AG08396 (cell line): ENCODE data around the gene ZSCAN1.

ENCODE experiments used
- DNase-seq: peaks from one replicate; pipeline ENCODE4 v3.0.0; 2012; ENCODE audit warnings: low spot score, mixed read lengths

ZSCAN1 gene

DNA sequence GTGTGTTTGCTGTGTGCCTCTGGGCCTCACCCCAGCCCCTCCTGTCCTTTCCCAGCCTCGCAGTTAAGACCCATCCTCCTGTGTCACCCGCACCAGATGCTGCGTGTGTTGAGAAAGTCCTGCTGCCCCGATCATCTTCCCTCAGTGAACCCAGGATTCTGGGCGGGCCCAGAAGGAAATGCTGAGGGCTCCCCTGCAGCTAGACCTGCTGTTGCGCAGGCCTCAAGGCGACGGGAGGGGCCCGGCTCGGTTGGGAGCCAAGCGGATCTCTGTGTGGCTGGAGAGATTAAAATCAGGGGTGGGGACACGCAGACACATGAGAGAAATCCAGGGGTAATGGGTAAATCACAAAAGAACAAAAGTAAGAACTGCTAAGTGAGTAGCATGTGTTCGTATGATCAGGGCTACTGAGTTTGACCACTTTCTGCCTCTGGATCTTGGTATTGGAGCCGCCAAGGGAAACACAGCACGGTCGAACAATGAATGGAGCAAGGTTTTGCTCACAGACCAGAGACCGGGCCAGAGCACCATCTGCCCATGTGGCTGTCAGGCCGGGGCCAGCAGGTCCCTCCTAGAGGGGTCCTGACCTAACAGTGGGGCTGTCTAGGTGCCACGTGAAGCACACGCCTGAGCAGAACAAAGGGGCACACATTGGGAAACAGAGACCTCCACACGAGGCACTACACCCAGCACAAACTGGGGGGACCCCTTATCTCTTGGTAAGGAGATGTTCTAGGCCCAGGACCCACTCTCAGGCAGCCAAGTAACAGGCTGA is 7.1 kb downstream of the ZSCAN1 start:
- no peak for DNase-seq

GRCh38 chr19:58042495-58043340 is 8.9 kb downstream of the ZSCAN1 start:
- DNase-seq, result no peak

GRCh38 chr19:58044391-58044790 is 10.6 kb downstream of the ZSCAN1 start:
- no peak for DNase-seq

DNA sequence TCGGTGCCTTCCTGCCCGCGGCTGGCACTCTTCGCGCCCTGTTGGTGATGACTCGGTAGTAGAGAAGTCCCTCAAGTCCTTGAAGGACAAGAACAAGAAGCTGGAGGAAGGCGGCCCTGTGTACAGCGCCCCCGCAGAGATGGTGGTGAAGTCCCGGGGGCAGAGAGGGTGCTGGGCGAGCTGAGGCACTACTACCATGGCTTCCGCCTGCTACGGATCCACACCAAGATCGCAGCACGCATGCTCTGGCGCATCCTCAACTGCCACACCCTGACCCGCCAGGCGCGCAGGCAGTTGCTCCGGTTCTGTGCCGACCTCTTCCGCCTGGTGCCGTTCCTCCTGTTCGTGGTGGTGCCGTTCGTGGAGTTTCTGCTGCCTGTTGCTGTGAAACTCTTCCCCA is 11.1 kb downstream of the ZSCAN1 start:
- DNase-seq, result no peak

- DNase-seq, result no peak
Observed at GRCh38 chr19:58045411-58046050, 11.7 kb downstream of the ZSCAN1 start.

DNA sequence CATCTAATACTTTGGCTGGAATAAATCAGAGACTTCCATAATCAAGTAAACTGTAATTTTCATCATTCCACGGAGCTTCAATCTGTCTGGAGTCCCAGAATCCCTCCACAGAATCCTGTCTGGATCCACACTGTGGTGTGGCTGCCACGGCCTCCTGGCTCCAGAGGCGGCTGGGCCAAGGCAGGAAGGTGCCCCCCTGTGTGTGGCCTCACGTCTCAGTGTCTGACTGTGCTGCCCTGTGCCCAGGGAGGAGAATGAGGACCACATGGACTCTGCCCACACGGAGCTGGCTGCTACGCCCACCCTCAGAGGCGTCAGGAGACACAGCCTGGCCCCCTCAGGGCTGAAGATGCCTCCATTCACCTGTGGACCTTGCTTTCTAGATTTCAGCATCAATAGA is 13.0 kb downstream of the ZSCAN1 start:
- no peak for DNase-seq

GRCh38 chr19:58047672-58048071 is 13.8 kb downstream of the ZSCAN1 start:
- no peak for DNase-seq

GRCh38 chr19:58052256-58052655 is 18.4 kb downstream of the ZSCAN1 start:
- no peak for DNase-seq

GRCh38 chr19:58053480-58054156 is 19.8 kb downstream of the ZSCAN1 start:
- no peak for DNase-seq

- DNase-seq, result peak; percentile 75
Observed at GRCh38 chr19:58054901-58055874, 21.4 kb downstream of the ZSCAN1 start.

DNA sequence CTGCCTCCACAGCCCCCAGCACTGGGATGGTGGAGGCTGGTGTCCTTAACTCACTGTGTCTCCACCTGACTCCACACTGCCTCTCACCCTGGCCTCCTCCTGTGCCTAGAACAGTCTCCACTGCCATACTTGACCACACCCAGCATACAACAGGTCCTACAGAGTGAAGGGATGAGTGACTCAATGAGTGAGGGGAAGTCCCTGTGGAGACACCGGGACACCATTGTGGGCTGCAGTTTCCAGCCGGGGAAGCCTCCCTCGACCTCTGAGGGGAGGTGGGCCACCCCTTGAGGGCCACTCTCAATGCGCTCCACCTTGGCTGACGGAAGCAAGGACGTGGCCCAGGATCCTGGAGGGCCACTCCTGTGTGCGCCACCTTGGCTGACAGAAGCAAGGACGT is 22.4 kb downstream of the ZSCAN1 start:
- no peak for DNase-seq

DNA sequence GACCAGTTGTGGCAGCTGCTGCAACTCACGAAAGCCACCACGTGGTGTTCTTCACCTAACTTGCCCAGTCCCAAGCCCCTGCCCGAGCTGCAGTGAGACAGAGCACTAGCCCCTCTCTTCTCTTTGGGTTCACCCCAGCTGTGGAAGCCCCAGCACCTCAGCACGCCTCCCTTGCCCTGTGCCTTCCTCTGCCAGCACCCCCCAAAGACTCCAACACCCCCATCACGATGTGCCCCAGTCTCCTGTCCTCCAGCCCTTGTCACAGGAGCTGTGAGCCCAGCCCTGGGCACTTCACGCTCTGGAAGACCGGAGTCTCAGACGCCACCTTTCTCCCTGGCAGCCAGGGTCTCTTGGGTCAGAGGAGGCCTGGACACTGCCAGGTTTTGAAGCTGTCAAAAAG is 23.0 kb downstream of the ZSCAN1 start:
- no peak for DNase-seq

- DNase-seq, result no peak
Observed at GRCh38 chr19:58058467-58058866, 24.6 kb downstream of the ZSCAN1 start.

- peak; percentile 99 for DNase-seq
Observed at GRCh38 chr19:58059003-58059670, 25.3 kb downstream of the ZSCAN1 start, which contains the start of gene ZNF135. ZNF135 (plus strand) TSS chr19:58059282; CDS start chr19:58060003, 721 bp downstream.

DNA sequence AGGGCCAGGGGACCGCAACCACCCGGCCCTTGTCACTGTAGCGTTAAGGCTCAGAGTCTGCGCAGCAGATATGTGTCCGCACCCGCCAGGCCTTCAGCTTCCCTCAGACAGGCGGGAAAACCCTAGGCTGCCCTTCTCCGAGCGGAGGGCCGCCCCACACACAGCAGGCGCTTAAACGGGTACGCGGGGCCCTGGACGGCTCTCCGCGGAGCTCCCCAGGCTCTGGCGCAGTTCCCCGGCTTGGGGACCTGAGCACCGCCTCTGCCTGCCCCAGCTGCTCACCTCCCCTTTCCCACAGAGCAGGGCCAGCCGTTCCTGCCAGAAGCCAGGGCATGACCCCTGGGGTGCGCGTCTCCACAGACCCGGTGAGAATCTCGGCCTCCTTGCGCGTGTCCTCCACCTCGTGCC is 25.9 kb downstream of the ZSCAN1 start:
- DNase-seq, result no peak

- no peak for DNase-seq
Observed at GRCh38 chr19:58060231-58060630, 26.4 kb downstream of the ZSCAN1 start.

DNA sequence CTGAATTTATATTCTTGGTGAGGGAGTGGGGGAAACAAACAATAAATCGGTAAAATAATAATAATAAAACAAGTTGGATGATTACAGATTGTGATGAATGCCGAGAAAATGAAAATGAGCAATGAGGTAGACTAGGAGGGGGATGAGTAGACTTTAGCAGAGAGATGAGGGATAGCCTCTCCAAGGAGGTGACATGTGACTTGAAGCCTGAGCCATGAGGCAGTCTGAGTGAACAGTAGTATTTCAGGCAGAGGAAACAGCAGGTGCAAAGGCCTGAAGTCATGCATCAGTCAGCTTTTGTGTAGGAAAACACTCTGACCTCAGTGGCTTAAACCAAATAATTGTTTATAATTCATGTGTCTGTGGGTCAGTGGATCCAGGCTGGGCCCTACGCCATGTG is 29.9 kb downstream of the ZSCAN1 start:
- DNase-seq, result no peak

- DNase-seq, result no peak
Observed at GRCh38 chr19:58067240-58067912, 33.6 kb downstream of the ZSCAN1 start.

GRCh38 chr19:58079792-58080191 is 46.0 kb downstream of the ZSCAN1 start:
- DNase-seq, result no peak

DNA sequence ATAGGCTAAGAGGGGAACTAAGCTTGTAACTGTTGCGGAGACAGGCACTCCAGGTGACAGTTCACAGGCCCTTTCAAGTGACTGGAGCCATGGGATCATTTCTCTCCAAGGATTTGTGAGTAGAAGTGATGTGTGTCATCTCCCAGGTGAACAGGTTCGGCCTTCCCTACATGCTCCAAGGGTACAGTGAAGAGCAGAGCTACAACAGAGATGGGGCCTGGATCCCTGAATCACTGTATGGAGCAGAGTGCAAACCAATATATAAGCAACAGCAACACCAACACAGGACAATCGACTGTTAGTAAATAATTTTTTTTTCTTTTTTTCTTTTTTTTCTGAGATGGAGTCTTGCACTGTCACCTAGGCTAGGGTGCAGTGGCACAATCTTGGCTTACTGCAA is 49.2 kb downstream of the ZSCAN1 start:
- DNase-seq, result no peak
